PC-3 (cell line): Measurements from ENCODE around the gene SPTSSB. TPM values are rescaled to one million over a fixed set of nuclear protein-coding genes. Genes with fewer than 3 reads are reported as not detected.

ENCODE experiments used
- ATAC-seq: fragments of 200-7000 bp; cut with Tn5 transposase; 2 replicates; pipeline ENCODE4 v1.9.1; 2020; ENCODE audit warnings: mild to moderate bottlenecking, moderate library complexity
- BruUV-seq: library from RNA; stranded (reverse); fragments of 400-500 nt; replicated peaks from 2 replicates; lab custom pipeline; 2021; lab: Mats Ljungman, UMichigan
- CTCF ChIA-PET: fragments of 300-600 bp; sonication (Branson Sonifier 250); formaldehyde crosslinking; loops from one replicate; lab custom pipeline; 2022; ENCODE audit warnings: antibody characterized with exemption; lab: Charles Lee
- POLR2A ChIA-PET: fragments of 300-600 bp; sonication (Branson Sonifier 250); formaldehyde crosslinking; loops from one replicate; lab custom pipeline; 2022; ENCODE audit warnings: antibody characterized with exemption; ENCODE audit not compliant: unreplicated experiment; lab: Charles Lee
- DNase-seq: peaks from one replicate; pipeline ENCODE4 v3.0.0-alpha.2; 2015
- H2AFZ ChIP-seq: fragments of 300-600 bp; sonication (generic); 2 replicates; pipeline ENCODE4 v1.6.0; 2016; ENCODE audit warnings: antibody characterized with exemption, low read length
- H3F3A ChIP-seq: fragments of 300-600 bp; sonication (generic); one replicate; pipeline ENCODE4 v1.6.0; 2017; ENCODE audit warnings: antibody characterized with exemption, low read length, control low read depth, mild to moderate bottlenecking; ENCODE audit not compliant: unreplicated experiment
- H3K27ac ChIP-seq: fragments of 300-600 bp; sonication (generic); 2 replicates; pipeline ENCODE4 v1.5.1; 2016; ENCODE audit warnings: mild to moderate bottlenecking, low read length
- H3K27me3 ChIP-seq: fragments of 300-600 bp; sonication (generic); 2 replicates; pipeline ENCODE4 v1.6.1; 2016; ENCODE audit warnings: low read length, mixed read lengths
- H3K36me3 ChIP-seq: fragments of 300-600 bp; sonication (generic); 2 replicates; pipeline ENCODE4 v1.6.1; 2016; ENCODE audit warnings: low read depth, mixed run types, low read length, mixed read lengths
- H3K4me1 ChIP-seq: fragments of 300-600 bp; sonication (generic); 2 replicates; pipeline ENCODE4 v1.5.1; 2016; ENCODE audit warnings: low read length; ENCODE audit not compliant: insufficient read depth
- H3K4me2 ChIP-seq: fragments of 300-600 bp; sonication (generic); 2 replicates; pipeline ENCODE4 v1.6.0; 2016; ENCODE audit warnings: low read length
- H3K4me3 ChIP-seq: fragments of 300-600 bp; sonication (generic); 2 replicates; pipeline ENCODE4 v1.5.1; 2016; ENCODE audit warnings: mild to moderate bottlenecking, low read length, mixed read lengths
- H3K79me2 ChIP-seq: fragments of 300-600 bp; sonication (generic); 2 replicates; pipeline ENCODE4 v1.6.1; 2017; ENCODE audit warnings: low read length, mixed read lengths
- H3K9ac ChIP-seq: fragments of 300-600 bp; sonication (generic); 2 replicates; pipeline ENCODE4 v1.6.0; 2016; ENCODE audit warnings: mild to moderate bottlenecking, low read length
- H3K9me2 ChIP-seq: fragments of 300-600 bp; sonication (generic); replicated peaks from 2 replicates; pipeline ENCODE4 v1.6.1; 2016; ENCODE audit warnings: mixed run types, low read length, mixed read lengths
- H3K9me3 ChIP-seq: fragments of 300-600 bp; sonication (generic); 2 replicates; pipeline ENCODE4 v1.6.1; 2016; ENCODE audit warnings: low read length, mixed read lengths
- H4K20me1 ChIP-seq: fragments of 300-600 bp; sonication (generic); 2 replicates; pipeline ENCODE4 v1.6.1; 2016; ENCODE audit warnings: low read length, mixed read lengths
- EZH2 ChIP-seq: fragments of 300-600 bp; sonication (generic); IDR thresholded peaks from one replicate; pipeline ENCODE4 v1.6.1; 2017; ENCODE audit warnings: antibody characterized with exemption, mild to moderate bottlenecking, low read length; ENCODE audit not compliant: unreplicated experiment
- EZH2phosphoT487 ChIP-seq: fragments of 300-600 bp; sonication (generic); IDR thresholded peaks from 2 replicates; pipeline ENCODE4 v1.6.1; 2018; ENCODE audit warnings: mild to moderate bottlenecking, antibody characterized with exemption, low read length, borderline replicate concordance
- intact Hi-C: fragments of 100-400 bp; cut with micrococcal nuclease; formaldehyde crosslinking; loops from 2 replicates; pipeline ENCODE4 v1.9.0; 2023
- total RNA-seq: library from RNA; depleted of rRNA; stranded (reverse); fragments of >200 nt; gene quantifications from 2 replicates; pipeline ENCODE4 v1.2.3, GENCODE V29; 2014
- TF ChIP-seq, protein P1 (sequence below): fragments of 300-600 bp; sonication (generic); conservative IDR thresholded peaks from 2 replicates; pipeline ENCODE4 v1.5.1; 2017; ENCODE audit warnings: antibody characterized with exemption, low read depth, mild to moderate bottlenecking, low read length

SPTSSB gene
- total RNA-seq, 1 experiment from 2014 or later: 78.0 TPM

DNA sequence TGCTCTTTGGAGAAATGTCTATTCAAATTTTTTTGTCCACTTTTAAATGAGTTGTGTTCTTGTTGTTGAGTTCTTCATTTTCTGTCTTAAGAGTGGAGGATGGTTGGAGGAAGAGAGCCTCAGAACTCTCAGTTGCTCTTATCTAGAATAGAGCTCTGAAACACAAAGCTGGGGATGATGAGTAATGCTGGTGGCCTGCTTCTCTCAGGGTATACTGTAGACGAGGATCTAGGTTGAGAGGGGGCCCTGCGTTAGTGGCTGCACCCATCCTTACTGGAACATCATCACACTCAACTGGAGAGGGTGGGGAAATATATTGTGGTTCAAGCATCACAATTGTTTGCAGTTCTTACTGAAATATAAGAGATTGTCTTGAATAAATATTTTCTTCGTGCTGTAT is 1.8 kb downstream of the SPTSSB start:
- TF ChIP-seq, protein P1, sequence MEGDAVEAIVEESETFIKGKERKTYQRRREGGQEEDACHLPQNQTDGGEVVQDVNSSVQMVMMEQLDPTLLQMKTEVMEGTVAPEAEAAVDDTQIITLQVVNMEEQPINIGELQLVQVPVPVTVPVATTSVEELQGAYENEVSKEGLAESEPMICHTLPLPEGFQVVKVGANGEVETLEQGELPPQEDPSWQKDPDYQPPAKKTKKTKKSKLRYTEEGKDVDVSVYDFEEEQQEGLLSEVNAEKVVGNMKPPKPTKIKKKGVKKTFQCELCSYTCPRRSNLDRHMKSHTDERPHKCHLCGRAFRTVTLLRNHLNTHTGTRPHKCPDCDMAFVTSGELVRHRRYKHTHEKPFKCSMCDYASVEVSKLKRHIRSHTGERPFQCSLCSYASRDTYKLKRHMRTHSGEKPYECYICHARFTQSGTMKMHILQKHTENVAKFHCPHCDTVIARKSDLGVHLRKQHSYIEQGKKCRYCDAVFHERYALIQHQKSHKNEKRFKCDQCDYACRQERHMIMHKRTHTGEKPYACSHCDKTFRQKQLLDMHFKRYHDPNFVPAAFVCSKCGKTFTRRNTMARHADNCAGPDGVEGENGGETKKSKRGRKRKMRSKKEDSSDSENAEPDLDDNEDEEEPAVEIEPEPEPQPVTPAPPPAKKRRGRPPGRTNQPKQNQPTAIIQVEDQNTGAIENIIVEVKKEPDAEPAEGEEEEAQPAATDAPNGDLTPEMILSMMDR: no peak
- no peak for TF ChIP-seq EZH2phosphoT487
- TF ChIP-seq EZH2: no peak
- Histone ChIP-seq H3K4me1 (peaks cover 25% of the 10 kb centered on the region), H3F3A (no peaks in the 10 kb centered on the region), H2AFZ (no peak overlapping the region), H4K20me1 (no peaks in the 10 kb centered on the region; the same call in 1 of the 2 replicates), H3K4me3 (peak overlapping the region; percentile 76), H3K9ac (peak overlapping the region; percentile 98; the same call in 1 of the 2 replicates), H3K27ac (peak overlapping the region; percentile 13; the same call in 1 of the 2 replicates), H3K9me3 (no peaks in the 10 kb centered on the region), H3K27me3 (no peaks in the 10 kb centered on the region), H3K36me3 (no peaks in the 10 kb centered on the region), H3K4me2 (peak overlapping the region; percentile 84), H3K79me2 (peaks cover 75% of the 10 kb centered on the region), H3K9me2 (no peaks in the 10 kb centered on the region)
- POLR2A ChIA-PET: interaction anchor here (0.5 to 0.7 kb wide), 5 partner anchors 11 to 95 kb away, joined by 3 to 24 read pairs (median 5); no protein-coding TSS in a partner anchor
- BruUV-seq: no TSS peak
- ATAC-seq (no peak), DNase-seq (peak; percentile 45)
- intact Hi-C loops: no loop called here
- CTCF ChIA-PET: no interaction called here

- no peaks in the 10 kb centered on the region for H3K36me3 ChIP-seq
- H3K27me3 ChIP-seq: no peaks in the 10 kb centered on the region
- no peak overlapping the region for H3K4me3 ChIP-seq
- peaks cover 24% of the 10 kb centered on the region for H3K4me1 ChIP-seq
- H3K9ac ChIP-seq: no peak overlapping the region
- H2AFZ ChIP-seq: no peak overlapping the region
- CTCF ChIA-PET: no interaction called here
- ATAC-seq: no peak
- H3F3A ChIP-seq: no peaks in the 10 kb centered on the region
- POLR2A ChIA-PET: interaction anchor here (0.6 kb wide), 2 partner anchors 42 to 81 kb away, joined by 3 to 6 read pairs; no protein-coding TSS in a partner anchor
- DNase-seq: no peak
- no peaks in the 10 kb centered on the region for H3K9me2 ChIP-seq
- H3K79me2 ChIP-seq: peaks cover 86% of the 10 kb centered on the region
- BruUV-seq: no TSS peak
- intact Hi-C loops: no loop called here
- no peaks in the 10 kb centered on the region for H3K9me3 ChIP-seq
- H3K27ac ChIP-seq: no peak overlapping the region
- TF ChIP-seq, protein P1: no peak
- TF ChIP-seq EZH2phosphoT487: no peak
- TF ChIP-seq EZH2: no peak
- H4K20me1 ChIP-seq: no peaks in the 10 kb centered on the region; the same call in 1 of the 2 replicates
- H3K4me2 ChIP-seq: no peak overlapping the region
These were observed 5.2 kb downstream of the SPTSSB start for GRCh38 chr3:161366094-161366493.

DNA sequence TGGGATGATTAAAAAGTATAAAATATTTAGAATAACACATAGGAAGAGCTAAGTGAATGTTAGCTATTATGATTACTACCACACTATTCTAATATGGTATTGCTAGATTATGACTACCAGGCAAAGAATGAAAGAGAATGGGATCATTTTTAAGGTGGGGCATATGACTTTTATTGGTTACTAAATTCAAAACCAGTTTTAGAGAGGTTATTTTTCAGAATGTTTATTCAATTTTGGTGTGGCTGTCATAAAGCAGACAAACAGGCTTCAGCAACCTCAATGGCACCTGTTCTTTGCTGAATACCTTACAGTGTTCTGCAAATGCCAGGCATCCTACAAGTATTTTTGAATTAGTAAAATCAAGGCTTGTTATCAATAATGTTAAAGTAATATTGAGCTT is 12.8 kb downstream of the SPTSSB start:
- no peaks in the 10 kb centered on the region for H3K27me3 ChIP-seq
- no peaks in the 10 kb centered on the region for H4K20me1 ChIP-seq
- peaks cover 56% of the 10 kb centered on the region for H3K36me3 ChIP-seq
- BruUV-seq: no TSS peak
- ATAC-seq (peak; percentile 56), DNase-seq (peak; percentile 66)
- no peaks in the 10 kb centered on the region for H3K9me2 ChIP-seq
- no peak overlapping the region for H3K4me2 ChIP-seq
- TF ChIP-seq EZH2phosphoT487: no peak
- TF ChIP-seq, protein P1: no peak
- no peak for TF ChIP-seq EZH2
- CTCF ChIA-PET: no interaction called here
- H3K27ac ChIP-seq: no peak overlapping the region
- POLR2A ChIA-PET: interaction anchor here (0.6 to 0.9 kb wide), 3 partner anchors 11 to 141 kb away, joined by 3 to 6 read pairs (median 5); partner anchors contain the start of gene SPTSSB
- H3K4me3 ChIP-seq: no peak overlapping the region
- H2AFZ ChIP-seq: no peak overlapping the region
- peaks cover 38% of the 10 kb centered on the region for H3K4me1 ChIP-seq
- H3K9me3 ChIP-seq: no peaks in the 10 kb centered on the region
- H3K9ac ChIP-seq: no peak overlapping the region
- H3K79me2 ChIP-seq: peaks cover 76% of the 10 kb centered on the region
- H3F3A ChIP-seq: no peaks in the 10 kb centered on the region
- intact Hi-C loops: no loop called here
